Heart right ventricle (tissue), 16 donors: ENCODE data around the gene CSTPP1. TPM values are rescaled to one million over a fixed set of nuclear protein-coding genes. Genes with fewer than 3 reads are reported as not detected.

Experiments used
- ATAC-seq, 8 donors: fragments of 200-7000 bp; cut with Tn5 transposase; one replicate each; pipeline ENCODE4 v1.9.1; 2020; ENCODE audit warnings: mild to moderate bottlenecking in 8 of 8, moderate library complexity in 8 of 8, moderate number of reproducible peaks in 1 of 8
- DNase-seq, 2 donors: peaks; one replicate each; pipeline ENCODE4 v3.0.0-alpha.2; 2020
- H3K27ac ChIP-seq, 10 donors: fragments of 200-600 bp; sonication (generic) in 2 of 10; one replicate each; pipeline versions ENCODE4 v1.5.0 to v1.8.0; 2020 to 2022; ENCODE audit warnings: mild to moderate bottlenecking in 3 of 10
- H3K27me3 ChIP-seq, 7 donors: fragments of 200-600 bp; one replicate each; pipeline ENCODE4 v1.8.0; 2021 to 2022; ENCODE audit warnings: mild to moderate bottlenecking in 2 of 7
- H3K36me3 ChIP-seq, 9 donors: fragments of 200-600 bp; sonication (generic) in 1 of 9; one replicate each; pipeline versions ENCODE4 v1.5.0 to v1.8.0; 2020 to 2022; ENCODE audit warnings: mild to moderate bottlenecking in 2 of 9
- H3K4me1 ChIP-seq, 9 donors: fragments of 200-600 bp; sonication (generic) in 1 of 9; one replicate each; pipeline versions ENCODE4 v1.5.0 to v1.8.0; 2020 to 2022; ENCODE audit warnings: mild to moderate bottlenecking in 4 of 9
- H3K4me3 ChIP-seq, 10 donors: fragments of 200-600 bp; sonication (generic) in 2 of 10; one replicate each; pipeline versions ENCODE4 v1.5.0 to v1.8.0; 2020 to 2022; ENCODE audit warnings: mild to moderate bottlenecking in 7 of 10, moderate library complexity in 2 of 10
- H3K9me3 ChIP-seq, 11 donors: fragments of 200-600 bp in 10 of 11; sonication (generic) in 2 of 11; one replicate each; pipeline versions ENCODE4 v1.5.0 to v1.8.0; 2013 to 2022; ENCODE audit warnings: mild to moderate bottlenecking in 2 of 11, control low read depth in 1 of 11, moderate library complexity in 1 of 11
- CTCF ChIP-seq, 9 donors: fragments of 200-600 bp; sonication (generic) in 2 of 9; IDR thresholded peaks; one replicate each; pipeline versions ENCODE4 v1.5.0 to v1.8.0; 2021 to 2022; ENCODE audit warnings: antibody characterized with exemption in 9 of 9, mild to moderate bottlenecking in 5 of 9, moderate library complexity in 1 of 9
- WGBS, 2 donors: extraction: QIAGEN DNeasy Blood & Tissue Kit; methylation state at CpG; one replicate each; pipeline ENCODE4 v1.1.7; 2013; ENCODE audit warnings: inconsistent platforms in 1 of 2; 5-methylcytosine and 5-hydroxymethylcytosine counted together
- intact Hi-C, 10 donors: fragments of 100-400 bp; cut with DNase I; formaldehyde crosslinking; loops; one replicate each; pipeline versions ENCODE4 v1.11.1 to v1.14.2; 2022
- polyA plus RNA-seq, 2 donors: library from polyadenylated mRNA; stranded (reverse); fragments of 200-250 nt; gene quantifications; one replicate each; pipeline ENCODE4 v1.2.3, GENCODE V29; 2013
- total RNA-seq, 10 donors: library from RNA; stranded (reverse); fragmentation: NEBNext Ultra II Directional in 3 of 10; extraction: Animal tissue kit (Norgen Biotek cat#: 25700) in 3 of 10; gene quantifications; one replicate each; pipeline versions ENCODE4 v1.2.1 to v1.2.4, GENCODE V29; 2021 to 2023
- donor health status: Arrhythmogenic right ventricular cardiomyopathy.
- donor health status: ischemic (EF 13 %, LVEDD 7.1; RV severe dilation, severe dysfunction).
- donor health status: healthy with polysubstance abuse.
- donor health status: DM: no; HTN: yes; CAD: no.
- donor health status: DM: no; HTN: no; CAD: no.
- donor health status: ischemic (EF 25% LVEDD 6.9; RV normal size, moderate dysfunction).
- donor health status: ischemic (EF 25% LVEDD 5.7; RV mildly dilated, moderate dysfunction).
- donor health status: healthy.
- donor health status: DM: yes; HTN: yes; CAD: no.
- donor health status: Ischemic cardiomyopathy.
- donor health status: ischemic (EF 35%, LVEDD 5.7; RV mildly dilated, moderate dysfunction).
- donor health status: nonischemic (EF 11% LVEDD 7.7; RV severe dilation, severe dysfunction).
- donor health status: DM: yes; HTN: yes; CAD: no.
- donor health status: PGD.
- donor health status: ischemic (EF 29% LVEDD 5.4; RV normal size, mild dysfunction).
- donor health status: nonischemic (EF 23%, LVEDD 6.1; RV moderate dilation, normal function).

CSTPP1 gene
- total and polyA plus RNA-seq, 12 donors = 10.2 to 26.7 (median 16.7) TPM

GRCh38 chr11:46972343-46972742 is 35.8 kb downstream of the CSTPP1 start:
- DNase-seq = no peak
- H3K4me1 ChIP-seq = peaks cover 0 to 7% (median 0%) of the 10 kb centered on the region in 9 donors

GRCh38 chr11:46972821-46973220 is 36.3 kb downstream of the CSTPP1 start:
- WGBS, 2 donors = 86 to 90% methylated on average over 2 of the region's 2 CpGs
- no peak for ATAC-seq
- intact Hi-C loops = no loop called here
- H3K27ac ChIP-seq = no peak overlapping the region
- H3K36me3 ChIP-seq = no peaks in the 10 kb centered on the region
- no peak for DNase-seq
- no peaks in the 10 kb centered on the region for H3K27me3 ChIP-seq
- H3K4me3 ChIP-seq = no peak overlapping the region
- H3K9me3 ChIP-seq = no peaks in the 10 kb centered on the region
- no peak for TF ChIP-seq CTCF (IDR thresholded peaks at IDR 0.05)
- peaks cover 0 to 9% (median 0%) of the 10 kb centered on the region in 9 donors for H3K4me1 ChIP-seq

More at GRCh38 chr11:46972343-46972742, 35.8 kb downstream of the CSTPP1 start:
- intact Hi-C loops = no loop called here
- TF ChIP-seq CTCF (IDR thresholded peaks at IDR 0.05) = no peak
- H3K27me3 ChIP-seq = no peaks in the 10 kb centered on the region
- H3K27ac ChIP-seq = no peak overlapping the region
- H3K4me3 ChIP-seq = no peak overlapping the region
- H3K36me3 ChIP-seq = no peaks in the 10 kb centered on the region
- ATAC-seq = no peak
- no peaks in the 10 kb centered on the region for H3K9me3 ChIP-seq
- 86 to 95% methylated on average over 2 of the region's 2 CpGs for WGBS, 2 donors

GRCh38 chr11:46976182-46976854 is 39.8 kb downstream of the CSTPP1 start:
- no peak for DNase-seq

More at GRCh38 chr11:46976182-46976854, 39.8 kb downstream of the CSTPP1 start:
- WGBS, 2 donors = 85 to 90% methylated on average over 5 of the region's 5 CpGs
- peaks cover 0 to 9% (median 0%) of the 10 kb centered on the region in 9 donors for H3K4me1 ChIP-seq
- no peak for ATAC-seq
- H3K4me3 ChIP-seq = no peak overlapping the region
- TF ChIP-seq CTCF (IDR thresholded peaks at IDR 0.05) = no peak
- intact Hi-C loops = no loop called here
- H3K27ac ChIP-seq = no peak overlapping the region
- H3K27me3 ChIP-seq = no peaks in the 10 kb centered on the region
- H3K36me3 ChIP-seq = no peaks in the 10 kb centered on the region
- no peaks in the 10 kb centered on the region for H3K9me3 ChIP-seq
